Stimulated activated naive CD8-positive, alpha-beta T cell treated with anti-CD3 and anti-CD28 coated beads, Interleukin-15, amount 100 ng/mL, for 72 hours (primary cell): ENCODE data around the gene GNAL.
A peak's percentile ranks its signal among the peaks of the same experiment; 100 is the strongest.
"Not testable (repeated sequence)": the region's sequence is repeated elsewhere in the genome, so short reads cannot be mapped to it uniquely, and the experiment has no call there.

Experiments used
- ATAC-seq: fragments of 150-1000 bp; cut with Tn5 transposase; 2 replicates; pipeline ENCODE4 v1.10.0; 2021; ENCODE audit warnings: mild to moderate bottlenecking, moderate library complexity
- DNase-seq, 2 donors: peaks; one replicate each; pipeline ENCODE4 v3.0.0; 2021 to 2022
- H3K27ac Mint-ChIP-seq, 2 donors: one replicate each; pipeline ENCODE4 v1.8.0; 2022; ENCODE audit warnings: mild to moderate bottlenecking in 2 of 2, mixed read lengths in 2 of 2, moderate library complexity in 2 of 2
- H3K27me3 Mint-ChIP-seq: one replicate; pipeline ENCODE4 v1.8.0; 2022; ENCODE audit warnings: mixed read lengths
- H3K4me1 Mint-ChIP-seq: one replicate; pipeline ENCODE4 v1.8.0; 2022; ENCODE audit warnings: mild to moderate bottlenecking, mixed read lengths
- H3K4me3 Mint-ChIP-seq, 2 donors: one replicate each; pipeline ENCODE4 v1.8.0; 2022; ENCODE audit warnings: mild to moderate bottlenecking in 2 of 2, mixed read lengths in 2 of 2, moderate library complexity in 1 of 2
- H3K9me3 Mint-ChIP-seq, 2 donors: one replicate each; pipeline ENCODE4 v1.8.0; 2022; ENCODE audit warnings: mixed read lengths in 2 of 2

GNAL gene

GRCh38 chr18:11919522-11919921 is 230.5 kb downstream of the GNAL start:
- not testable (repeated sequence) for H3K4me3 Mint-ChIP-seq, H3K9me3 Mint-ChIP-seq, ATAC-seq, DNase-seq, H3K27me3 Mint-ChIP-seq, H3K4me1 Mint-ChIP-seq
- H3K27ac Mint-ChIP-seq, result peak overlapping the region in 1 of 2 donors; percentile 71

DNA sequence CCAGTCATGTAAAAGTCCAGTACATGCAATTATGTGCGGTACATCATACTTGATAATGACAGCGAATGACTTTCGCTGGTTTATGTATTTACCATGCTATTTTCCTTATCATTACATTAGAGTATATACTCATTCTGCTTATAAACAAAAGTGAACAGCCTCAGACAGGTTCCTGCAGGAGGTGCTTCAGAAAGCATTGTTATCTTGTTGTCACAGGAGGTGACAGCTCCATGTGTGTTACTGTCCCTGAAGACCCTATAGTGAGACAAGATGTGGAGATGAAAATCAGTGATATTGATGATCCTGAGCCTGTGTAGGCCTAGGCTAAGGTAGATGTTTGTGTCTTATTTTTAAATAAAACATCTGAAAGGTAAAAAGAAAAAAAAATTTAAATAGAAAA is 234.4 kb downstream of the GNAL start:
- no peaks in the 10 kb centered on the region for H3K9me3 Mint-ChIP-seq
- no peaks in the 10 kb centered on the region for H3K27me3 Mint-ChIP-seq
- H3K4me1 Mint-ChIP-seq, result no peaks in the 10 kb centered on the region
- H3K4me3 Mint-ChIP-seq, result no peak overlapping the region
- ATAC-seq (no peak), DNase-seq (no peak)
- no peak overlapping the region for H3K27ac Mint-ChIP-seq

DNA sequence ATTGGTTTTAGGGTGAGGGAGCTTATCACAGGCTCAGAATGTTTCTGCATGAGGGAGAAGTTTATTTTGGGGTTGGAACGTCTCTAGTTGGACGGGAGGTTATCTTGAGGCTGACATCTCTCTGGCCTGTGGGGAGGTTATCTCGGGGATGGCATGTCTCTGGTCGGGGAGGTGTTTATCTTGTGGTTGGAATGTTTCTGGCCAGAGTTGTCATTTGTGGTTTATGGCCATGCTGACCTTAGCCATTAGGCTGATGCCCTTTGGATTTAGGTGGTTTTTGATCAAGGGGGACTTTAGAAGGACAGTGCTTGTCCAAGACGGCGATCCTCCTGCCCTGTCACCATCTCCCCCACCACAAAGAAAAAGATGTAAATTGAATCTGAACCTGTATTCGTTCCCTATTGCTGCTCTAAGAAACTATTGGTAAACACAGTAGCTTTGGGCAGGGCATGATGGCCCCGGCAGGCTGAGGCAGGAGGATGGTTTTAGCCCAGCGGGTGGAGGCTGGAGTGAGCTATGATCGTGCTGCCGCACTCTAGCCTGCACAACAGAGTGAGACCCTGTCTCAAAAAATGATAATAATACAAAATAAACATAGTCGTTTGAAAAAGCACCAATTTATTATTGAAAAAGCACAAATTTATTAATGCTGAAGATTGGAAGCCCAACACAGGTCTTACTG is 236.9 kb downstream of the GNAL start:
- ATAC-seq (no peak), DNase-seq (no peak)
- Mint-ChIP-seq H3K9me3 (no peaks in the 10 kb centered on the region), H3K27ac (no peak overlapping the region), H3K4me3 (no peak overlapping the region), H3K4me1 (no peaks in the 10 kb centered on the region), H3K27me3 (no peaks in the 10 kb centered on the region)

GRCh38 chr18:11927497-11927896 is 238.4 kb downstream of the GNAL start:
- ATAC-seq (no peak), DNase-seq (no peak)
- Mint-ChIP-seq H3K4me3 (no peak overlapping the region), H3K4me1 (no peaks in the 10 kb centered on the region), H3K27me3 (no peaks in the 10 kb centered on the region), H3K9me3 (no peaks in the 10 kb centered on the region), H3K27ac (no peak overlapping the region)

- no peaks in the 10 kb centered on the region for H3K9me3 Mint-ChIP-seq
- DNase-seq (no peak), ATAC-seq (no peak)
- H3K27me3 Mint-ChIP-seq, result no peaks in the 10 kb centered on the region
- H3K4me3 Mint-ChIP-seq, result no peak overlapping the region
- H3K27ac Mint-ChIP-seq, result no peak overlapping the region
- no peaks in the 10 kb centered on the region for H3K4me1 Mint-ChIP-seq
Measured at GRCh38 chr18:11932393-11932792, 243.3 kb downstream of the GNAL start.
